HEK293 (cell line): ENCODE measurements around the gene RAB13.

Source experiments
- CTCF ChIA-PET: fragments of 350-600 bp; formaldehyde crosslinking; extraction: SDS; loops from one replicate; lab custom pipeline; 2021; ENCODE audit warnings: antibody characterized with exemption; lab: Yijun Ruan, JAX
- POLR2A ChIA-PET: fragments of 300-600 bp; formaldehyde crosslinking; extraction: SDS; loops from one replicate; lab custom pipeline; 2020; ENCODE audit warnings: antibody characterized with exemption, inconsistent platforms; lab: Yijun Ruan, JAX
- H3K27ac ChIP-seq: fragments of 200-500 bp; sonication (Bioruptor generic); 2 replicates; pipeline ENCODE4 v1.5.1; 2014; ENCODE audit warnings: low read depth, low read length, control low read depth, inconsistent platforms; ENCODE audit errors: extremely low read depth
- H3K36me3 ChIP-seq, 2 experiments: fragments of 200-500 bp in 1 of 2; sonication (Bioruptor generic) in 1 of 2; 1 replicate in 1 of 2; 2 replicates in 1 of 2; pipeline ENCODE4 v1.5.1; 2014 to 2017; ENCODE audit warnings: inconsistent platforms in 2 of 2, low read length in 2 of 2; ENCODE audit not compliant: control insufficient read depth in 2 of 2, insufficient read depth in 1 of 2
- H3K4me1 ChIP-seq: fragments of 200-500 bp; sonication (Bioruptor generic); 2 replicates; pipeline ENCODE4 v1.5.1; 2014; ENCODE audit warnings: mild to moderate bottlenecking, low read length, inconsistent platforms; ENCODE audit not compliant: control insufficient read depth, insufficient read depth
- H3K4me3 ChIP-seq: 2 replicates; pipeline ENCODE4 v1.5.1; 2011; ENCODE audit warnings: low read depth, mild to moderate bottlenecking, control low read depth, low read length, moderate library complexity
- H3K9me3 ChIP-seq: fragments of 200-500 bp; sonication (Bioruptor generic); 2 replicates; pipeline ENCODE4 v1.5.1; 2014; ENCODE audit warnings: low read depth, low read length, inconsistent platforms; ENCODE audit not compliant: control insufficient read depth, insufficient read depth
- GLIS2 ChIP-seq: fragments of 450-650 bp; formaldehyde crosslinking; IDR thresholded peaks from 2 replicates; pipeline ENCODE4 v1.5.1; 2016; ENCODE audit warnings: missing biosample characterization, missing genetic modification characterization
- IKZF3 ChIP-seq: fragments of 450-650 bp; IDR thresholded peaks from 2 replicates; pipeline ENCODE4 v1.5.0; 2018; ENCODE audit warnings: missing biosample characterization, mild to moderate bottlenecking, missing genetic modification characterization, moderate library complexity
- KLF16 ChIP-seq: fragments of 450-650 bp; formaldehyde crosslinking; IDR thresholded peaks from 2 replicates; pipeline ENCODE4 v1.5.1; 2017; ENCODE audit warnings: missing biosample characterization, missing genetic modification characterization
- KLF9 ChIP-seq: fragments of 450-650 bp; formaldehyde crosslinking; IDR thresholded peaks from 2 replicates; pipeline ENCODE4 v1.5.1; 2016; ENCODE audit warnings: missing biosample characterization, missing genetic modification characterization, low read depth
- OSR2 ChIP-seq: fragments of 450-650 bp; formaldehyde crosslinking; IDR thresholded peaks from 2 replicates; pipeline ENCODE4 v1.5.1; 2016; ENCODE audit warnings: missing biosample characterization, missing genetic modification characterization
- SP2 ChIP-seq: fragments of 450-650 bp; formaldehyde crosslinking; IDR thresholded peaks from 2 replicates; pipeline ENCODE4 v1.5.1; 2016; ENCODE audit warnings: missing biosample characterization, missing genetic modification characterization
- ZBTB20 ChIP-seq: fragments of 450-650 bp; formaldehyde crosslinking; IDR thresholded peaks from 2 replicates; pipeline ENCODE4 v1.5.1; 2016; ENCODE audit warnings: missing biosample characterization, missing genetic modification characterization
- ZFHX2 ChIP-seq: fragments of 450-650 bp; formaldehyde crosslinking; conservative IDR thresholded peaks from 2 replicates; pipeline ENCODE4 v1.5.1; 2016; ENCODE audit warnings: missing biosample characterization, missing genetic modification characterization
- ZFP69B ChIP-seq: fragments of 450-650 bp; formaldehyde crosslinking; IDR thresholded peaks from 2 replicates; pipeline ENCODE4 v1.5.1; 2016; ENCODE audit warnings: missing biosample characterization, missing genetic modification characterization
- ZNF114 ChIP-seq: fragments of 450-650 bp; formaldehyde crosslinking; IDR thresholded peaks from 2 replicates; pipeline ENCODE4 v1.5.0; 2017; ENCODE audit warnings: missing biosample characterization, missing genetic modification characterization
- ZNF266 ChIP-seq: fragments of 450-650 bp; formaldehyde crosslinking; IDR thresholded peaks from 2 replicates; pipeline ENCODE4 v1.5.1; 2016; ENCODE audit warnings: missing biosample characterization, missing genetic modification characterization, low read depth
- ZNF302 ChIP-seq: fragments of 450-650 bp; formaldehyde crosslinking; IDR thresholded peaks from 2 replicates; pipeline ENCODE4 v1.5.1; 2016; ENCODE audit warnings: missing biosample characterization, missing genetic modification characterization, low read depth
- ZNF391 ChIP-seq: fragments of 450-650 bp; formaldehyde crosslinking; IDR thresholded peaks from 2 replicates; pipeline ENCODE4 v1.5.1; 2016; ENCODE audit warnings: low read depth, missing biosample characterization, missing genetic modification characterization, borderline replicate concordance
- ZNF530 ChIP-seq: fragments of 450-650 bp; formaldehyde crosslinking; IDR thresholded peaks from 2 replicates; pipeline ENCODE4 v1.5.1; 2016; ENCODE audit warnings: low read depth, missing biosample characterization, missing genetic modification characterization
- ZNF548 ChIP-seq: fragments of 450-650 bp; formaldehyde crosslinking; IDR thresholded peaks from 2 replicates; pipeline ENCODE4 v1.5.1; 2016; ENCODE audit warnings: missing biosample characterization, missing genetic modification characterization
- ZNF560 ChIP-seq: fragments of 450-650 bp; formaldehyde crosslinking; IDR thresholded peaks from 2 replicates; pipeline ENCODE4 v1.5.1; 2017; ENCODE audit warnings: missing biosample characterization, missing genetic modification characterization, borderline replicate concordance
- ZNF571 ChIP-seq: fragments of 450-650 bp; formaldehyde crosslinking; IDR thresholded peaks from 2 replicates; pipeline ENCODE4 v1.5.0; 2017; ENCODE audit warnings: missing biosample characterization, missing genetic modification characterization
- ZNF596 ChIP-seq: fragments of 450-650 bp; IDR thresholded peaks from 2 replicates; pipeline ENCODE4 v1.5.0; 2018; ENCODE audit warnings: missing biosample characterization, mild to moderate bottlenecking, missing genetic modification characterization, moderate library complexity
- ZNF600 ChIP-seq: fragments of 450-650 bp; formaldehyde crosslinking; IDR thresholded peaks from 2 replicates; pipeline ENCODE4 v1.5.1; 2016; ENCODE audit warnings: missing biosample characterization, missing genetic modification characterization
- ZNF670 ChIP-seq: fragments of 450-650 bp; formaldehyde crosslinking; IDR thresholded peaks from 2 replicates; pipeline ENCODE4 v1.5.1; 2016; ENCODE audit warnings: missing biosample characterization, missing genetic modification characterization, low read depth
- ZNF837 ChIP-seq: fragments of 450-650 bp; formaldehyde crosslinking; IDR thresholded peaks from 2 replicates; pipeline ENCODE4 v1.5.1; 2016; ENCODE audit warnings: missing biosample characterization, missing genetic modification characterization
- ZXDB ChIP-seq: fragments of 450-650 bp; formaldehyde crosslinking; IDR thresholded peaks from 2 replicates; pipeline ENCODE4 v1.5.1; 2016; ENCODE audit warnings: missing biosample characterization, missing genetic modification characterization
- TF ChIP-seq, protein P1 (sequence below): fragments of 450-650 bp; formaldehyde crosslinking; IDR thresholded peaks from 2 replicates; pipeline ENCODE4 v1.5.1; 2016; ENCODE audit warnings: missing biosample characterization, missing genetic modification characterization, borderline replicate concordance
- TF ChIP-seq, protein P2 (sequence below): fragments of 450-650 bp; formaldehyde crosslinking; IDR thresholded peaks from 2 replicates; pipeline ENCODE4 v1.5.1; 2016; ENCODE audit warnings: missing biosample characterization, missing genetic modification characterization
- TF ChIP-seq, protein P3 (sequence below): fragments of 450-650 bp; formaldehyde crosslinking; IDR thresholded peaks from 2 replicates; pipeline ENCODE4 v1.5.1; 2016; ENCODE audit warnings: missing biosample characterization, missing genetic modification characterization
- TF ChIP-seq, protein P4 (sequence below): fragments of 450-650 bp; IDR thresholded peaks from 2 replicates; pipeline ENCODE4 v1.5.1; 2018; ENCODE audit warnings: missing biosample characterization, missing genetic modification characterization
- TF ChIP-seq, protein P5 (sequence below): fragments of 450-650 bp; formaldehyde crosslinking; IDR thresholded peaks from 2 replicates; pipeline ENCODE4 v1.5.1; 2017; ENCODE audit warnings: missing biosample characterization, missing genetic modification characterization

RAB13 gene

DNA sequence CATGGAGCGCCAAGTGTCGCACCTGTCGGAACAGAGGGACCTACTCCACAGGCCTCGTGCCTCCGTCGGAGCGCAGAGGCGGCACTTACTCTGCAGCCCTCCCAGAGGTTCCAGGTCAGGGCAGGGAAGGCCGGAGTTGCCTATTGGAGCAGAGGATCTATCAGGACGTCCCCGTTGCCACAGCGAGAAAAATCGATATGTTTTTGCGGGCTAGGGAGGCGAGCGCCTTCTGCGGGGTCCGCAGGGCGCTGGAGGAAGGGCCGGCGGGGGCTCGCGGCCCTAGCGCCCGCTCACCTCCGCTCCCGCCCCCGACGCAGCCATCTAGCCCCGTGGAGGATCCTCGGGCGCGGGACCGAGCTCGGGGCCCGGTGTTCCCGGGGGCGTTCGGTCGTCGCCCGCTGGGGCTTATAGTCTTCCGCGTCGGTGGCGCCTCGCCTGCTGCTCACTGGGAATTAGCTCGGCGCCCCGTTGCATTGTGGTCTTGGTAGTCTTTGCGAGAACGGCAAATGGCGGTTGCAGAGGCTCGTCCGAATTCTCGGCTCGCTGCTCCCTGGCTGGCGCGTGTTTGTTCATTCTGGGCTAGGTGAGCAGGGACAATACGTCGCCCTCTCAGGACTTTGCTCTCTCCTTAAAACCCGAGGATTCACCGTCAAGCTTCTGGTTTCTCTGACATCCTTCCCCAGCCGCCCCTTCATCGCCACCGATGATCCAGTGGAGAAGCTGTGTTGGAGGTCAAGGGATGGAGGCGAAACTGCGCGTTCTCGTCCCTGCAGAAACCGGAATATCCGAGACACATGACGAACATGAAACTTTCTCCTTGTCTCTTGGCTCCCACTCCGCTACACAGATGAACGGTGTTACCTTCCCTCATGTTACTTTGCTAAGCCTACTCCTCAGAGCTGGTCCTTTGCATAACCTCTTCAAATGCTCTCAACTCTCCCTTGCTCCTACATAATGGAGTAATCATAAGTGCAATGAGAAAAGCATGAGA, 8.6 kb downstream of the RAB13 start, which contains the start of gene JTB:
TSS of gene JTB (minus strand) at position 425 of the 991 bp plus-strand sequence. CDS start at position 3, 422 bp downstream.
- Histone ChIP-seq H3K27ac (peak within 1 kb of the TSS; percentile 88), H3K4me1 (no peaks in the 10 kb centered on the region), H3K9me3 (no peaks in the 10 kb centered on the region), H3K4me3 (peak within 1 kb of the TSS; percentile 90), H3K36me3 (peaks cover 11 to 56% of the 10 kb centered on the region in 2 experiments)
- POLR2A ChIA-PET, result interaction anchor here (0.8 to 5.3 kb wide), 21 partner anchors 10 to 428 kb away, joined by 3 to 137 read pairs (median 4); partner anchors contain the start of genes CREB3L4, CRTC2, DENND4B and GATAD2B
- CTCF ChIA-PET, result interaction anchor here (0.6 to 3.8 kb wide), 9 partner anchors 9 to 181 kb away, joined by 3 to 29 read pairs (median 5); partner anchors contain the start of genes CREB3L4 and RAB13
- no peak for TF ChIP-seq ZNF266
- TF ChIP-seq, protein P1, sequence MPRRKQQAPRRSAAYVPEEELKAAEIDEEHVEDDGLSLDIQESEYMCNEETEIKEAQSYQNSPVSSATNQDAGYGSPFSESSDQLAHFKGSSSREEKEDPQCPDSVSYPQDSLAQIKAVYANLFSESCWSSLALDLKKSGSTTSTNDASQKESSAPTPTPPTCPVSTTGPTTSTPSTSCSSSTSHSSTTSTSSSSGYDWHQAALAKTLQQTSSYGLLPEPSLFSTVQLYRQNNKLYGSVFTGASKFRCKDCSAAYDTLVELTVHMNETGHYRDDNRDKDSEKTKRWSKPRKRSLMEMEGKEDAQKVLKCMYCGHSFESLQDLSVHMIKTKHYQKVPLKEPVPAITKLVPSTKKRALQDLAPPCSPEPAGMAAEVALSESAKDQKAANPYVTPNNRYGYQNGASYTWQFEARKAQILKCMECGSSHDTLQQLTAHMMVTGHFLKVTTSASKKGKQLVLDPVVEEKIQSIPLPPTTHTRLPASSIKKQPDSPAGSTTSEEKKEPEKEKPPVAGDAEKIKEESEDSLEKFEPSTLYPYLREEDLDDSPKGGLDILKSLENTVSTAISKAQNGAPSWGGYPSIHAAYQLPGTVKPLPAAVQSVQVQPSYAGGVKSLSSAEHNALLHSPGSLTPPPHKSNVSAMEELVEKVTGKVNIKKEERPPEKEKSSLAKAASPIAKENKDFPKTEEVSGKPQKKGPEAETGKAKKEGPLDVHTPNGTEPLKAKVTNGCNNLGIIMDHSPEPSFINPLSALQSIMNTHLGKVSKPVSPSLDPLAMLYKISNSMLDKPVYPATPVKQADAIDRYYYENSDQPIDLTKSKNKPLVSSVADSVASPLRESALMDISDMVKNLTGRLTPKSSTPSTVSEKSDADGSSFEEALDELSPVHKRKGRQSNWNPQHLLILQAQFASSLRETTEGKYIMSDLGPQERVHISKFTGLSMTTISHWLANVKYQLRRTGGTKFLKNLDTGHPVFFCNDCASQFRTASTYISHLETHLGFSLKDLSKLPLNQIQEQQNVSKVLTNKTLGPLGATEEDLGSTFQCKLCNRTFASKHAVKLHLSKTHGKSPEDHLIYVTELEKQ (tag by site-specific recombination), result no peak
- peak; percentile 94 for TF ChIP-seq ZNF600 (tag by site-specific recombination)
- TF ChIP-seq KLF9, result no peak
- peak; percentile 95 for TF ChIP-seq ZXDB
- TF ChIP-seq ZNF302 (tag by site-specific recombination), result no peak
- TF ChIP-seq ZNF596 (tag by site-specific recombination), result no peak
- peak; percentile 35 for TF ChIP-seq IKZF3
- TF ChIP-seq ZNF548 (tag by site-specific recombination), result no peak
- no peak for TF ChIP-seq ZNF530 (tag by site-specific recombination)
- TF ChIP-seq, protein P2, sequence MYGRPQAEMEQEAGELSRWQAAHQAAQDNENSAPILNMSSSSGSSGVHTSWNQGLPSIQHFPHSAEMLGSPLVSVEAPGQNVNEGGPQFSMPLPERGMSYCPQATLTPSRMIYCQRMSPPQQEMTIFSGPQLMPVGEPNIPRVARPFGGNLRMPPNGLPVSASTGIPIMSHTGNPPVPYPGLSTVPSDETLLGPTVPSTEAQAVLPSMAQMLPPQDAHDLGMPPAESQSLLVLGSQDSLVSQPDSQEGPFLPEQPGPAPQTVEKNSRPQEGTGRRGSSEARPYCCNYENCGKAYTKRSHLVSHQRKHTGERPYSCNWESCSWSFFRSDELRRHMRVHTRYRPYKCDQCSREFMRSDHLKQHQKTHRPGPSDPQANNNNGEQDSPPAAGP (tag by site-specific recombination), result no peak
- TF ChIP-seq ZNF670, result no peak
- TF ChIP-seq ZNF560 (tag by site-specific recombination), result no peak
- TF ChIP-seq, protein P3, sequence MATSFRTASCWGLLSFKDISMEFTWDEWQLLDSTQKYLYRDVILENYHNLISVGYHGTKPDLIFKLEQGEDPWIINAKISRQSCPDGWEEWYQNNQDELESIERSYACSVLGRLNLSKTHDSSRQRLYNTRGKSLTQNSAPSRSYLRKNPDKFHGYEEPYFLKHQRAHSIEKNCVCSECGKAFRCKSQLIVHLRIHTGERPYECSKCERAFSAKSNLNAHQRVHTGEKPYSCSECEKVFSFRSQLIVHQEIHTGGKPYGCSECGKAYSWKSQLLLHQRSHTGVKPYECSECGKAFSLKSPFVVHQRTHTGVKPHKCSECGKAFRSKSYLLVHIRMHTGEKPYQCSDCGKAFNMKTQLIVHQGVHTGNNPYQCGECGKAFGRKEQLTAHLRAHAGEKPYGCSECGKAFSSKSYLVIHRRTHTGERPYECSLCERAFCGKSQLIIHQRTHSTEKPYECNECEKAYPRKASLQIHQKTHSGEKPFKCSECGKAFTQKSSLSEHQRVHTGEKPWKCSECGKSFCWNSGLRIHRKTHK (tag by site-specific recombination), result no peak
- TF ChIP-seq OSR2, result no peak
- TF ChIP-seq, protein P4, sequence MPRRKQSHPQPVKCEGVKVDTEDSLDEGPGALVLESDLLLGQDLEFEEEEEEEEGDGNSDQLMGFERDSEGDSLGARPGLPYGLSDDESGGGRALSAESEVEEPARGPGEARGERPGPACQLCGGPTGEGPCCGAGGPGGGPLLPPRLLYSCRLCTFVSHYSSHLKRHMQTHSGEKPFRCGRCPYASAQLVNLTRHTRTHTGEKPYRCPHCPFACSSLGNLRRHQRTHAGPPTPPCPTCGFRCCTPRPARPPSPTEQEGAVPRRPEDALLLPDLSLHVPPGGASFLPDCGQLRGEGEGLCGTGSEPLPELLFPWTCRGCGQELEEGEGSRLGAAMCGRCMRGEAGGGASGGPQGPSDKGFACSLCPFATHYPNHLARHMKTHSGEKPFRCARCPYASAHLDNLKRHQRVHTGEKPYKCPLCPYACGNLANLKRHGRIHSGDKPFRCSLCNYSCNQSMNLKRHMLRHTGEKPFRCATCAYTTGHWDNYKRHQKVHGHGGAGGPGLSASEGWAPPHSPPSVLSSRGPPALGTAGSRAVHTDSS (tag by site-specific recombination), result no peak
- TF ChIP-seq KLF16 (tag by site-specific recombination), result no peak; the same call in 1 of the 2 replicates
- TF ChIP-seq, protein P5, sequence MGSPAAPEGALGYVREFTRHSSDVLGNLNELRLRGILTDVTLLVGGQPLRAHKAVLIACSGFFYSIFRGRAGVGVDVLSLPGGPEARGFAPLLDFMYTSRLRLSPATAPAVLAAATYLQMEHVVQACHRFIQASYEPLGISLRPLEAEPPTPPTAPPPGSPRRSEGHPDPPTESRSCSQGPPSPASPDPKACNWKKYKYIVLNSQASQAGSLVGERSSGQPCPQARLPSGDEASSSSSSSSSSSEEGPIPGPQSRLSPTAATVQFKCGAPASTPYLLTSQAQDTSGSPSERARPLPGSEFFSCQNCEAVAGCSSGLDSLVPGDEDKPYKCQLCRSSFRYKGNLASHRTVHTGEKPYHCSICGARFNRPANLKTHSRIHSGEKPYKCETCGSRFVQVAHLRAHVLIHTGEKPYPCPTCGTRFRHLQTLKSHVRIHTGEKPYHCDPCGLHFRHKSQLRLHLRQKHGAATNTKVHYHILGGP, result no peak
- TF ChIP-seq ZNF837 (tag by site-specific recombination), result no peak
- TF ChIP-seq SP2 (tag by site-specific recombination), result peak; percentile 46
- 0 out of 2 replicates have a peak, but pooled peaks have one; percentile 12 for TF ChIP-seq ZFP69B
- peak; percentile 75 for TF ChIP-seq ZFHX2 (tag by site-specific recombination)
- no peak for TF ChIP-seq ZNF391 (tag by site-specific recombination)
- TF ChIP-seq ZBTB20 (tag by site-specific recombination), result peak; percentile 95
- no peak for TF ChIP-seq ZNF571 (tag by site-specific recombination)
- no peak for TF ChIP-seq ZNF114 (tag by site-specific recombination)
- TF ChIP-seq GLIS2, result no peak; the same call in 1 of the 2 replicates
